Parathyroid adenoma (tissue), 2 donors: ENCODE results near the gene NOP14.

ENCODE experiments used
- H2AFZ ChIP-seq: fragments of 300-600 bp; sonication (generic); one replicate; pipeline ENCODE4 v1.7.0; 2017; ENCODE audit warnings: antibody characterized with exemption, mild to moderate bottlenecking
- H3K27ac ChIP-seq: fragments of 300-600 bp; sonication (generic); one replicate; pipeline ENCODE4 v1.7.0; 2017
- H3K27me3 ChIP-seq: fragments of 300-600 bp; sonication (generic); one replicate; pipeline ENCODE4 v1.7.0; 2017; ENCODE audit warnings: low read length; ENCODE audit not compliant: control insufficient read depth, insufficient read depth
- H3K36me3 ChIP-seq: fragments of 300-600 bp; sonication (generic); one replicate; pipeline ENCODE4 v1.7.0; 2017; ENCODE audit warnings: low read length; ENCODE audit not compliant: control insufficient read depth, insufficient read depth
- H3K4me1 ChIP-seq: fragments of 300-600 bp; sonication (generic); one replicate; pipeline ENCODE4 v1.7.0; 2017; ENCODE audit warnings: control low read depth
- H3K4me2 ChIP-seq: fragments of 300-600 bp; sonication (generic); one replicate; pipeline ENCODE4 v1.7.0; 2017; ENCODE audit warnings: low read length
- H3K4me3 ChIP-seq: fragments of 300-600 bp; sonication (generic); one replicate; pipeline ENCODE4 v1.7.0; 2017; ENCODE audit warnings: low read depth, low read length
- H3K79me2 ChIP-seq: fragments of 300-600 bp; sonication (generic); one replicate; pipeline ENCODE4 v1.7.0; 2017; ENCODE audit warnings: control low read depth
- H3K9ac ChIP-seq: fragments of 300-600 bp; sonication (generic); one replicate; pipeline ENCODE4 v1.7.0; 2017; ENCODE audit warnings: mild to moderate bottlenecking
- H3K9me3 ChIP-seq: fragments of 300-600 bp; sonication (generic); one replicate; pipeline ENCODE4 v1.7.0; 2017; ENCODE audit warnings: low read length; ENCODE audit not compliant: control insufficient read depth
- CTCF ChIP-seq: fragments of 300-600 bp; sonication (generic); IDR thresholded peaks from one replicate; pipeline ENCODE4 v1.7.0; 2017; ENCODE audit warnings: antibody characterized with exemption, mild to moderate bottlenecking
- donor health status: primary hyperparathyroidism.

Gene NOP14

GRCh38 chr4:2942037-2942531 lies 21.1 kb downstream of the NOP14 start:
- Histone ChIP-seq H3K9me3 (no peaks in the 10 kb centered on the region), H2AFZ (no peak overlapping the region), H3K36me3 (no peaks in the 10 kb centered on the region), H3K9ac (no peak overlapping the region), H3K79me2 (no peaks in the 10 kb centered on the region), H3K27ac (no peak overlapping the region), H3K4me3 (no peak overlapping the region), H3K4me2 (no peak overlapping the region), H3K27me3 (no peaks in the 10 kb centered on the region), H3K4me1 (no peaks in the 10 kb centered on the region)
- no peak for TF ChIP-seq CTCF

- Histone ChIP-seq H3K27me3 (no peaks in the 10 kb centered on the region), H3K4me1 (no peaks in the 10 kb centered on the region), H3K9ac (no peak overlapping the region), H3K27ac (no peak overlapping the region), H3K9me3 (no peaks in the 10 kb centered on the region), H3K4me3 (no peak overlapping the region), H3K4me2 (no peak overlapping the region), H3K36me3 (no peaks in the 10 kb centered on the region), H2AFZ (no peak overlapping the region), H3K79me2 (no peaks in the 10 kb centered on the region)
- TF ChIP-seq CTCF, result no peak
Measured at GRCh38 chr4:2941138-2942036, 21.8 kb downstream of the NOP14 start.

- H2AFZ ChIP-seq, result no peak overlapping the region
- no peaks in the 10 kb centered on the region for H3K27me3 ChIP-seq
- TF ChIP-seq CTCF, result no peak
- no peak overlapping the region for H3K9ac ChIP-seq
- no peaks in the 10 kb centered on the region for H3K36me3 ChIP-seq
- no peak overlapping the region for H3K27ac ChIP-seq
- no peak overlapping the region for H3K4me2 ChIP-seq
- no peak overlapping the region for H3K4me3 ChIP-seq
- H3K9me3 ChIP-seq, result no peaks in the 10 kb centered on the region
- H3K4me1 ChIP-seq, result peaks cover 2% of the 10 kb centered on the region
- no peaks in the 10 kb centered on the region for H3K79me2 ChIP-seq
Measured at GRCh38 chr4:2940267-2941137, 22.7 kb downstream of the NOP14 start.

GRCh38 chr4:2939383-2940243 lies 23.6 kb downstream of the NOP14 start:
- no peaks in the 10 kb centered on the region for H3K36me3 ChIP-seq
- no peak overlapping the region for H3K4me3 ChIP-seq
- H3K9me3 ChIP-seq, result no peaks in the 10 kb centered on the region
- no peaks in the 10 kb centered on the region for H3K27me3 ChIP-seq
- H3K27ac ChIP-seq, result no peak overlapping the region
- H3K79me2 ChIP-seq, result no peaks in the 10 kb centered on the region
- no peak overlapping the region for H3K9ac ChIP-seq
- H3K4me1 ChIP-seq, result peaks cover 2% of the 10 kb centered on the region
- TF ChIP-seq CTCF, result no peak
- H3K4me2 ChIP-seq, result no peak overlapping the region
- no peak overlapping the region for H2AFZ ChIP-seq
